IPS-NIHi7 (cell line): ENCODE data around the gene PRKCD.

Source experiments
- DNase-seq: peaks from one replicate; pipeline ENCODE4 v3.0.0; 2012; ENCODE audit warnings: mixed read lengths; ENCODE audit errors: extremely low spot score

Gene PRKCD

GRCh38 chr3:53216723-53217122 lies 55.7 kb downstream of the PRKCD start:
- no peak for DNase-seq

GRCh38 chr3:53217175-53217574 lies 56.2 kb downstream of the PRKCD start:
- DNase-seq = no peak

DNA sequence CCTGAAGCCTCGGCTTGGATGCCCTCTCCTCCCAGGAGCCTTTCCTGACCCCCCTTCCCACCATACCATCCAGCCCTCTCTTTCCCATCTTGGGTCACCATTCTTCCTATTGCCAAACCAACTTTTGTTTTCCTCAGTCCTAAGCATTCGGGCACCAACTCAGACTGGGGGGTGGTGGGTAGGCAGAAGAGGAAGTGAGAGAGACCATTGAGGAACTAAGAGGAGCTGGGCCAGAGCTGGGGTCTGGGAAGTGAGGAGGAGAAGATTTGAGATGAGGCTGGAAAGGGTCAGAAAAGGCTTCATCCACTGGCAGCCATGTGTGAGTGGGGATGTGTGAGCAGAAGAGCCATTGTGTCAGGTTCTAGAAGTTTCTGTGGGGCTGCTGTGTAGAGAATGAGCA lies 57.1 kb downstream of the PRKCD start:
- DNase-seq = no peak

- peak; percentile 94 for DNase-seq
These were observed 59.0 kb downstream of the PRKCD start for GRCh38 chr3:53219895-53220483.

GRCh38 chr3:53221345-53221744 lies 60.3 kb downstream of the PRKCD start:
- DNase-seq = no peak

GRCh38 chr3:53221827-53222182 lies 60.8 kb downstream of the PRKCD start:
- no peak for DNase-seq

- no peak for DNase-seq
These were observed 61.3 kb downstream of the PRKCD start for GRCh38 chr3:53222183-53222901.

- DNase-seq = no peak
These were observed 62.0 kb downstream of the PRKCD start for GRCh38 chr3:53223025-53223424.

- DNase-seq = peak; percentile 10
These were observed 62.5 kb downstream of the PRKCD start for GRCh38 chr3:53223541-53223966.

DNA sequence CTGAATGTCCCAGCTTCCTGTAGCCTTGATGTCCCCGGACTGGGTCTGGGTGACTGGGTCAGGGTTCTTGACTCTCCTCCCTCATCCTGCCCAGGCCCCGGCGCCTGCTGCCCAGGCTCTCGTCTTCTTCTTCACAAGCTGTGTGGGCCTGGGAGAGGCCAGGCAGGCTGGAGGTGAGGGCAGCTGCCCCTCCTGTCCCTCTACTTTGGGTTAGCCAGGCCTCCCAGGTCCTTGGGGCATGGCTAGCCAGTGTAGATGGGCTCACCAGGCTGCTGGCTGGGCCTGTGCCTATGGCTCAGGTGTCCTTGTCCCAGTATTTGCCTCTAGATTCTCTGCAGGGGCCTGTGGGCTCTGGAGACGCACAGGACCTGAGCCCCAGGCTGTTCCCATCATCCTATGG lies 63.0 kb downstream of the PRKCD start:
- peak; percentile 10 for DNase-seq

DNA sequence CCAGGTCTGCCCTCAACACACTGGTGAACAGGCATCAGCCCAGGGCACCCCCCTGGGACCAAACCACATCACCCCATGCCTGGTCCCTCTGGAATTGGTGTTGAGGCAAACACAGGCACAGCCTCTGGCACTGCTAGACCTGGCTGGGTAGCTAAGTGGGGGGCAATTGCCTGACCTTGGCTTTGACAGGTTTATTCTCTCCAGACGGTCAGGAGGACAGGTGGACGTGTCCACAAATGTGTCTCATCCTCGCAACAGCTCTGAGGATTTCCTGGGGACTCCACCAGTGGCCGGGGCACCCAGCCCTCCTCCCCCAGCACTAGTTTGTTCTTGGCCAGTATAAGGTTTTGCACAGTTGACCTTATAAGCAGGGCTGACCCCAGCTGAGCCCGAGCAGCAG lies 63.5 kb downstream of the PRKCD start:
- DNase-seq = peak; percentile 6

- no peak for DNase-seq
These were observed 64.2 kb downstream of the PRKCD start for GRCh38 chr3:53225181-53225580.

DNA sequence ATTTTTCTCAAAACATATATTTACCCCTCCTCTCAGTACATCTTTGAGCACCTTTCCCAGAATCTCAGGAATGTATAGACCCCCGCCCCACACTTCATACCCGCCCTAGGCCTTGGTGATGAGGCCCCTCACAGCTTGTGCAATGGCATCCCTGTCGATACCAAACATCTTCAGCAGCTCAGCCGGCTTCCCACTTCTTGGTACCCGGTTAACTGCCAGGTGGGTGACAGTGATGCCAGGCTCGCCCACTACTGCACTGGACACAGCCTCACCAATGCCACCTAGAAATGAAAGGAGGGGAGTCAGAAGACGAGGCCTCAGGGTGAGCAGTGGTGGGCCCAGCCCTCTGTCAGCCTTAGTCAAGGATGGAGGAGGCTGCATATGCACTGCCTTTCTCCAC lies 64.6 kb downstream of the PRKCD start:
- peak; percentile 3 for DNase-seq

DNA sequence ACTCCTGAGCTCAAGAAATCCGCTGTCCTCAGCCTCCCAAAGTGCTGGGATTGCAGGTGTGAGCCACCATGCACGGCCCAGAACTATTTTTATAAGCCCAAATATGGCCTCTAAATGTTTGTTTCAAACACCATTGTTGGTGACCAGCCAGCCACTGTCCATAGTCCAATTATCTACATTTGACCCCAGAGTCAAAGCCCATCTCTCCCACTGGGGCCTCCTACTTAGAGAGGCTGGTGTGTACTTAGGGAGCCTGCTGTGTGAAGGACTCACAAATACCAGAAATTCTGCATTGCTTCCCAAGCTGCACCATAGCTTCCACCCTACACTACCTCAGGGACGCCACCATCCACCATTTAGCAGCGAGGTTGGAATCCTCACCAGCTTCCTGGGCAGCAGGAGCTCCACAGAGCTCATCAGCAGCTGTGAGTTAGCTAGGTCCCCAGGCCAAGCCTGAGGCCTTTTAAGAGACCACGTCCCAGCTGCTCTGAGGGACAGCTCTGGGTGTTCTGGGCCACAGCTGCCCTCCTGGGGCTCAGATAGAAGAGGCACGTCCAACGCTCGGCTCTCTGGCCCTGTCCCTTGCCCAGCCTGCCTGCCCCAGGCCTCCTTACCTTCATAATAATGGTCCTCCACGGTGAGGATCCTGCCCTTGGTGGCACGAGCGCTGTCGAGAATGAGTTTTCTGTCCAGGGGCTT lies 65.3 kb downstream of the PRKCD start:
- no peak for DNase-seq

DNA sequence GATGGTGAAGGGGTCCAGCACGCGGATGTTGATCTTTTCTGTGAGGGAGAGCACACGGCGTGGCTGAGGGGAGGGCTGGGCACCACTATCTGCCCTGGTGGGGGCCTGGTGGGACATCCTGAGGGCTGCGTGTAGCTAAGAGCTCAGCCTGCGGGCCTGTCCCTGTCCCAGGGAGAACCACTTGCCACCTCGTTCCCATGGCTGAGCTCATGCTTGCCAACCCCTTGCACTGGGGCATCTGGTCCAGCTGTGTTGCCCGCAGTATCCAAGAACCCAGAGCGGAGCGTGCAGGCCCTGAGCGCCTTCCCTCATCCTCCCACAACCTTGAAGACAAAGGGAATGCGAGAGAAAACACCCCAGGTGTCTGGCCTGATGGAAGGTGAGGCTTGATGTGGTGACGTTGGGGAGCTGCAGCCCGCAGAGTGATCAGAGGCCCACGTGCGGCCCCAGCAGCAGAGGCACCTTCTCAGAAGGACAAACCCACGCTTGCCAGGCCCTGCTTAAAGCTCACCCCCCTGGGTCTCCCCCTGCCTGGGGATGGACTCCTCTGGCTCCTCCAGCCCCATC lies 65.9 kb downstream of the PRKCD start:
- DNase-seq = no peak

- peak; percentile 3 for DNase-seq
These were observed 67.2 kb downstream of the PRKCD start for GRCh38 chr3:53227993-53228885.

GRCh38 chr3:53229171-53229570 lies 68.2 kb downstream of the PRKCD start:
- peak; percentile 3 for DNase-seq

GRCh38 chr3:53229606-53230005 lies 68.6 kb downstream of the PRKCD start:
- no peak for DNase-seq

- DNase-seq = peak; percentile 37
These were observed 69.1 kb downstream of the PRKCD start for GRCh38 chr3:53230041-53230621.

DNA sequence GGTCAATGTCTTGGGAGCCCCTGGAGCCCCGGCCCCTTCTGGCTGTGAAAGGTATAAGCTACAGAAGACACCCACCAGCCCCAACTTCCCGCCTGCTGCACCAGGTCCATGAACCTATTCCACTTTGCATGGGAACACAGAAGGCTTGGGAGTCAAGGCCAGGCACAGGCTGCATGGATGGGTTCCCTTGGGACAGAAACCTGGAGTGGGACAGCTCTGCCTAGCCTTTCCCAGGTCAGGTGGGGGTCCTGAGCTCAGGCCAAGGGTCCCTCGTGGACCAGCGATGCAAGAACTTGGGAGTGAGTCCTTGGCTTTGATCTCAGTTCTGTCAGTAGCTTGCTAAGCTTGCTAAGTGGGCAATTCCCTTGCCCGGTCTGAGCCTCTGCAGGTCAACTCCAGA lies 69.8 kb downstream of the PRKCD start:
- DNase-seq = no peak
